ENCODE measurements around the gene RTN3. TPM values are rescaled to one million over a fixed set of nuclear protein-coding genes. Genes with fewer than 3 reads are reported as not detected.
A peak's percentile ranks its signal among the peaks of the same experiment; 100 is the strongest.

The RTN3 gene
- total RNA-seq, 1 donor from 2014 or later: 67.3 TPM

DNA sequence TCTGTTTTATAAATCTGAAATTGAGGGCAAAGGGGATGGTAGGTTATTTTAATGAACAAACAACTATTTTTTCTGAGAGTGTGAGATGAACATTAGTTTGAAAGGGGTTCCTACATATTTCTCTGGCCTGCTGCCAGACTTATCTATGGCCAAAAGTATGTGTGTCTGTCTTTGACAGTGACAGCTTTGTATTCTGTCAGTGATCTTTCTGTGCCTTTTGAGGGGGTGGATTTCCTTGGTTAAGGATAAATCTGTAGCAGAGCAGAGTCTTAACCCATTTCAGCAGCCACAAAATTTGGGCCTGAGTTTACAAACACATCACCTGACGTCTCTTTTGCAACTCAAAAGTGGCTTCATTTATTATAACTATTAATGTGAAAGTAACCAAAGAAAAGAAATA, 56.4 kb downstream of the RTN3 start:
- DNase-seq (ENCODE audit: low spot score): no peak

DNA sequence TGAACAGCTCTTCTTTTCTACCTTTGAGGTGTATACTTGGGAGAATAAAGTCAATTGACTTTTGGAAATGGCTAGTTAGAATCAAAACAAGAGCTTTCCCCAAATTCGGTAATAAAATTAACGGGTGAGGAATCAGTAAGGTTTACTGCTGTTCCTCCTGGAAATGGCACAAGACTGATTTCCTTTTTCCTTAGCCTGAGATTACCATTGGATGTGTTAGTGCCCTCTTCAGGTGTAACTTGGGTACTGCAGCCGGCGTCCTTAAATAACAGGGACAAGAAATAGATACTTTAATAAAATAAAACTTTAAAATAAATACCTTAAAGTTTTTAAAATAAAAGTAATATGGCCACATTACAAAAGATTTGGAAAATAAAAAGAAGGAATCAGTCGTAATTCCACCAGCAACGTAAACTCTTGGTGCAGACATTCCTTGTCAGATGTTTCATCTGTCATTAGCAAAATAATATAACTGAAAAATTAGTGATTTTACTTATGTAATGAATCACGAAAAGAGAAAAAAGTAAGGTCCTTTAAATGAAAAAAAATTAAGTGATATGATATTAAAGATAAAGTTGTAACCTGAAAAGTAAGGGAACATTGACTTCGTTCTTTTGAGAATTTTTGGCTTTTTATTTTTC, 57.5 kb downstream of the RTN3 start:
- DNase-seq (ENCODE audit: low spot score): peak; percentile 78

DNA sequence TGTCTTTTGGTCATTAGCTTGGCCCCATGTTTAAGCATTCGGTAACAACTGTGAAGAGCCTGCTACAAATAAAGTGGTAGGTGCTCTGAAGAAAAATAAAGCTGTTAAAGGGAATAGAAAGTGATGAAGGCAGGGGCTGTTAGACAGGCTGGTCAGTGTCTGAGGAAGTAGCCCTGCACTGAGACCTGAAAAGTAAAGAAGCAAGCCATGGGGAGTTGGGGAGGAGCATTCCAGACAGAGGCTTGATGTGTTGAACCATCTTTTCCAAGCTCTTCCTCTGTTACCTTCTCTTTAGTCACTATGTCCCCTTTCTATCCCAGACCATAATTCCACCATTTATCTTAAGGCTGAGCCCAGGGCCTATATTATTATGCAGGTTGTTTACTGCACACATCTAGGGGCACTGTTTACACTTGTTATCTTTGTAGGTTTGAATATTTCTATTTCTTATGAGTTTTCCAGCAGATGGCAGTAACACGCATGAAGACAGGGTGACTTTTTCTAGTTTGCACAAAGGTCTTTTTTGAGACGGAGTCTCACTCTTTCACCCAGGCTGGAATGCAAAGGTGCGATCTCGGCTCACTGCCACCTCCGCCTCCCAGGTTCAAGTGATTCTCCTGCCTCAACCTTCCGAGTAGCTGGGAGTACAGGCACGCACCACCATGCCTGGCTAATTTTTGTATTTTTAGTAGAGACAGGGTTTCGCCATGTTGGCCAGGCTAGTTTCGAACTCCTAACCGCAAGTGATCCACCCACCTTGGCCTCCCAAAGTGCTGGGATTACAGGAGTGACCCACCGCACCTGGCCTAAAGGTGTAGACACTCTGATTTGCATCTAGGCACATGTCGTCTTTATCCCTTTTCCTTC, 64.2 kb downstream of the RTN3 start:
- no peak for DNase-seq (ENCODE audit: low spot score)

DNA sequence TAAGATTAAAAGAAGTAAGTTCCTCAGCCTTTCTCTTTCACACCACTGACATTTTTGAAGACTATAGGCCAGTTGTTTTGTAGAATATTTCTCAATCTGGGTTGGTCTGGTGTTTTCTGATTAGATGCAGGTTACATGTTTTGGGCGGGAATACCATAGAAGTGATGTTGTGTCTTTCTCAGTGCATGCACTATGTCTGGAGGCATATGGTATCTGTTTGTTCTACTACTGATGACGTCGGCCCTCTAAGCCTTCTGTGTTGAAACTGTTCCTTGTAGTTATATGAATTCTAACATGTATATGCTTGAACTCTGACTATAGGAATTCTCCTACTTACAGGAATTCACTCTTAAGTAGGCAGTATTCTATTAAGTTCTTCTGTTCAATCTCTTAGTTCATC, 65.7 kb downstream of the RTN3 start:
- no peak for DNase-seq (ENCODE audit: low spot score)

DNA sequence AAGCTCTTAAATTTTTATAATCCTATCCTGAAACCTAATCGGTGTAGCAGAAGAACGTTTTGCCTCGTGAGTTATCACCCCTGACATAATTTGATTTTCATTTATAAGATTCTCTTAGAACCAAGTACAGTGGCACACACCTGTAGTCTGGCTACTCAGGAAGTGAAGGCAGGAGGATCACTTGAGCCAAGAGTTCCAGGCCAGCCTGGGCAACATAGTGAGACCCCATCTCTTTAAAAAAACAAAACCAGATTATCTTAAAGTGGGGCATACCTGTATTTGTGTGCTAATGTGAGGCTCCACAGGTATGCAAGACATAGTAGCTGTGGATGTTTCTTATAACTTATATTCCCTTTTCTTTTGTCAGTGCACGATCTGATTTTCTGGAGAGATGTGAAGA, 68.3 kb downstream of the RTN3 start:
- DNase-seq (ENCODE audit: low spot score): no peak

DNA sequence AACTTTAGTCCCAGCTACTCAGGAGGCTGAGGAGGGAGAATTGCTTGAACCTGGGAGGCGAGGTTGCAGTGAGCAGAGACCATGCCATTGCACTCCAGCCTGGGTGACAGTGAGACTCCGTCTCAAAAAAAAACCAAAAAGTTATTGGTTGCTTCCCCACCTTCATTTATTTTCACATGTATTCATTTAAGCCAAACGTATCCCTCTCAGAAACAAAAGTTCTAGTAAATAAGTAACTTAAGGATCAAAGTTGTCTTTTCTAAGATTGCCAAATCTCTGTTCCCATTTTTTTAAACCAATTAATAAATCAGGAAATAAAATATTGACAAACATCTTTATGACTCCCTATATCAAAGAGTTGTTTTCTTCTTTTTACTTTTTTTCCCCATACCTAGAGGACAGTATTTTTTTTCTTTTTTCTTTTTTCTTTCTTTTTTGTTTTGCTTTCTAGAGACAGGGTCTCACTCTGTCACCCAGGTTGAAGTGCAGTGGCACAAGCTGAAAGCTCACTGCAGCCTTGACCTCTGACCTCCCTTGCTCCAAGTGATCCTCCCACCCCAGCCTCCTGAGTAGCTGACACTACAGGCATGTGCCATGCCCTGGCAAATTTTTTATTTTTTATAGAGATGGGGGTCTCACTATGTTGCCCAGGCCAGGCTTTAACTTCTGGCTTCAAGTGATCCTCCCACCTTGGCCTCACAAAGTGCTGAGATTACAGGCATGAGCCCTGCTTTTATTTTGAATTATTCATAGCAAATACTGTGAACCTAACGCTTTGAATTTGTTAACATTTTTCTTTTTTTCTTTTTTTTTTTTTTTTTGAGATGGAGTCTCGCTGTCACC, 75.8 kb downstream of the RTN3 start:
- DNase-seq (ENCODE audit: low spot score): no peak

DNA sequence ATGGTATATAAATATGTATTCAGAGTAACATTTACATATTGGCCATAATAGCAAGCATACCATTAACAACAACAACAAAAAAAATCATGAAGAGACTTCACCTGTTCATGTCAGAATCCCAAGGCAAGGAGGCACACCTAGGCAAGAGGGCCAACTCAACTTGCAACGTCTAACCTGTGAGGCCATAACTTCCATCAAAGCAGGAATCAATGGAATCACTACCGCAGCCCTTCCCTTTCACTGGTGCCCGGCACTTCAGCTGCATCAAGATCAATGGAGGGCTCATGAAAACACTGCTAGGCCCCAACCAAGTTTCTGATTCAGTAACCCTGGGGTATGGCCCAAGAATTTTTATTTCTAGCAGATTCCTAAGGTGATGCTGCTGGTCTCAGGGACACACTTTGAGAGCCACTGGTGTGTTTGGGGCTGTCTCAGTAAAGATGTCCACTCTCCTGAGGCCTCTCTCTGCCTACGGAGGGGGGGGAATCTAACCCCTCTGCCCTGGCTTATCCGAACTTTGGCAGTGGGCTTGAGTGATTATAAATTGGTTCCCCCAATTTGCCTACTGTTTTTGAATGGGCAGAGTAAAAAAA, 79.3 kb downstream of the RTN3 start:
- DNase-seq (ENCODE audit: low spot score): no peak

DNA sequence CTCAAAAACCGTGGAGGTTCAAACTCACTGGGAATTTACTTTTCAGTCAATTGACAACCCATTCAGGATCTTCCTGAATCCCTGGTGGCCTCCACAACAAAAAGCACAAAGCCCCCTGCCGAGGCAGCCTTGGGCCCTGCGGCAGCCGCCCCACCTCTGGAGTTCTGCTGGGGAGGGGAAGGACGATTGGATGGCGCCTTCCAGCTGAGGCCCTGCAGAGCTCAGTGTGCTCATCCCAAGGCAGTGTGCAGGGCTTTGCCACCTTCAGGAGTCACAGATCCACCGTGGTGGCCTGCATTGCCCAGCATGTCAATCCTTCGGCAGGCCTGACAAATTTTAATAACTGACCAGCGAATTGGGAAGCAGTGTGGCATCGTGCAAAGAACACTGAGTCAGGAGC, 79.9 kb downstream of the RTN3 start:
- no peak for DNase-seq (ENCODE audit: low spot score)

DNA sequence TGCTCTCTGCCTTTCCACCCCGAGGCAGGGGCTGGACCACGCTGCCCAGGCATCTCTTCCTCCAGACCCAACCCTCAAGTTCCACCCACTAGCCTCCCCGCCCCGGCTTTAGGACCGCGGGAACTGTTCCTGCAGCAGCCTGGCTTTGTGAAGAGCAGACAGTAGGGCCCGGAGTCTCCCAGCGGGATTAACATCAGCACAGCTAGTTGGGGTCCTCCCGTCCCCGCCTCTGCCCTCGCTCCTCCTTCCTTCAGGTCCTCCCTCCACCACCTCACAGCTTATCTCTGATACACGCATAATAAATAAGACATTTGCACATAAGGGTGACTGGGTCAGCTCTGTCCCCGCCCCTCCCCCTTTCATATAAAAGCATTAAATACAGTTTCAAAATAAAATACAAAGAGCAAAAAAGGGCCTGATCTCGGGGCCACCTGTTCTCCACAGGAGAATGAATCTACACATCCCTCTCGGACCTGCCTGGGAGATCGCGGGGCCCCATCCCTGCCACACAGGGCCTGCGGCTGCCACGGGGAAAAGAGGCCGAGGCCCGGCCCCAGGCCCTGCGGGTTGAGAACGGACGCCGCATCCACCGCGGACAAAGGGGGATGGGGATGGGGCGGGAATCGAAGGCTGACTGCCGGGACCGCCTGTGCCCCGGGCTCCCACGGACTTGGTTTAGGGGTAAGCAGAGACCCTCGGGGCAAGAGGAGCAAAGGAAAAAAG, 80.8 kb downstream of the RTN3 start:
- no peak for DNase-seq (ENCODE audit: low spot score)

DNA sequence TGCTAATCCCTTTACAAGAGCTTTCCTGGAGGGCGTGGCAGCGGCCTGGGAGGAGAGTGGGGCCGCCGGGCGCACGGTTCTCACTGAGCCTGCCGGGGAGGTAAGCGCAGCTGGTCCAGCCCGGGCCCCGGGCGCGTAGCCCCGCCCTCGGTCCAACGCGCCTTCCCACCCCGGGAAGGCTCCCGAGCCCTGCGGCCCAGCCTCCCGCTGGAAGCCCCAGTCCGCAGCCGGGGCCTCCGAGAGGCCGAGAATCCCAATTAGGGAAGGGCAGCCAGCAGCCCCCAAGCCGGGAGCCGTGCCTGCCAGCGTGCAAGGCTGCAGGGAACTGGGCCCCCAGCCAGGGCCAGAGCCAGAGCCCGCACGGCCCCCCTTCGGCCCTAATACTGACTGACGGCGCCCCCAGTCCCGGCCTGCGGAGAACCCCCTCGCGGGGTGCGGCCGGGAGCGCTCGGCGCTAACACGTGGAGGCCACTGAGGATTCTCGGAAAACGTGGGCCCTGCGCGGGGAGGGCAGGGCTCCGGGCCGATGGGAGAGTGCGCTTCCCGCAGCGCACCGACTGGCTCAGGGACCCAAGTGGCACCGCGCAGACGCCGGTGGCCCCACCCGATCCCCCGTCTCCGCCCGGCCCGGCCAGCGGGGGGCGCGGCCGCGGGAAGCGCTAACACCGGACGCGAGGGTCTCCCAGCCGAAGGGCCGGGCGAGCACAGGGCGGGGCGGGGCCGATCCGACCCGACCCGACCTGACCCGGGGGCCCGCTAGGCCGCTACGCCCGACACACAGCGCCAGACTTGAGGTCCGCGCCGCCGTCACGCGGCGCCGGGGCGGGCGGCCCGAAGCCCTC, 81.6 kb downstream of the RTN3 start:
- no peak for DNase-seq (ENCODE audit: low spot score)

DNA sequence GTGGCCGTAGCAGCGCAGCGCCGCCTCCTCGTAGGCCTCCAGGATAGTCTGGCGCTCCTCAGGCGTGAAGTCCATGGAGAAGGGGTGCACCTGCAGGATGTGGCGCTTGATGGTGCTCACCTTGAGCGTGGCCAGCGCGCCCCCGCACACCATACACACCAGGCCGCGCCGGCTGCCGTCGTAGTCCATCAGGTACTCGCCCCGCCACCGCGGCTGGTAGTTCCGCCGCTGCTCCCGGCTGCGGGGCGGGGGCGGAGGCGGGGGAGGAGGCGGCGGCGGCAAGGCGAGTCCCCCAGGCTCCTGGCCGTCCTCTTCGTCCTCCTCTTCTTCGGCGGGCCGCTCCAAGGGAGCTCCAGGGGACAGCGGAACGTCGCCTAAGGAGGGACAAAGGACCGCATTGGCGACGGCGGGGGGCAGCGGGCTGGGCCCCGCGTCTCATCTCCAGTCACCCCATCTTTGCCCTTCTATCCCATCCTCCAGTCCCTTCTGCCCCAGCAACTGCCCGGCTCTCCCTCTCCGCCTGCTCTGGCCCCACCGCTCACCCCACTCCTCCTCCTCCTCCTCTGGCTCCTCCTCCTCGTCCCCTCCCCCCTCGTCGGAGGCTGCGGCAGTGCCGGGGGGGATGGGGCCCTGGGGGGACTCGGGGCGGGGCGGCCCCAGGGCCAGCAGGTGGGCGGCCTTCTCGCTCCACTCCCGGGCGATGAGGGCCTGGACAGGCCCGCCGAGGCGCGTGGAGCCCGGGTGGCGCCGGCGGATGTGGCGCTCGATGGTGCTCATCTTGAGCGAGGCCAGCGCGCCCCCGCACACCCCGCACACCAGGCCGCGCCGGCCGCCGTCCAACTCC, 82.4 kb downstream of the RTN3 start:
- DNase-seq (ENCODE audit: low spot score): no peak

DNA sequence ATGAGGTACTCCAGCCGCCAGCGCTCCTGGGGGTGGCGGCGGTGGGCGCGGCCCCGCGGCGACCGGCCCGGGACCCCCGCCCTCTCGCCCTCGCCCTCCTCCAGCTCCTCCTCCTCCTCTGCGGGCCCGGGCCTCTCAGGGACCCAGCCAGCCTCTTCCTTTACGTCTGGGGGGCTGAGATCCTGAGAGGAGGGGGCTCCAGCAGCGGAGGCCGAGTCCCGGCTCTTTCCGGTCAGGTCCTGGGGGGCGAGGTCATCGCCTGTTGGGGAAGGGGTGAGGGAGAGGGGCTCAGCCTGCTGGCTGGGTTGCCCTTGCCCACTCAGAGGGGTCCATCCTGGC, 83.0 kb downstream of the RTN3 start:
- no peak for DNase-seq (ENCODE audit: low spot score)

DNA sequence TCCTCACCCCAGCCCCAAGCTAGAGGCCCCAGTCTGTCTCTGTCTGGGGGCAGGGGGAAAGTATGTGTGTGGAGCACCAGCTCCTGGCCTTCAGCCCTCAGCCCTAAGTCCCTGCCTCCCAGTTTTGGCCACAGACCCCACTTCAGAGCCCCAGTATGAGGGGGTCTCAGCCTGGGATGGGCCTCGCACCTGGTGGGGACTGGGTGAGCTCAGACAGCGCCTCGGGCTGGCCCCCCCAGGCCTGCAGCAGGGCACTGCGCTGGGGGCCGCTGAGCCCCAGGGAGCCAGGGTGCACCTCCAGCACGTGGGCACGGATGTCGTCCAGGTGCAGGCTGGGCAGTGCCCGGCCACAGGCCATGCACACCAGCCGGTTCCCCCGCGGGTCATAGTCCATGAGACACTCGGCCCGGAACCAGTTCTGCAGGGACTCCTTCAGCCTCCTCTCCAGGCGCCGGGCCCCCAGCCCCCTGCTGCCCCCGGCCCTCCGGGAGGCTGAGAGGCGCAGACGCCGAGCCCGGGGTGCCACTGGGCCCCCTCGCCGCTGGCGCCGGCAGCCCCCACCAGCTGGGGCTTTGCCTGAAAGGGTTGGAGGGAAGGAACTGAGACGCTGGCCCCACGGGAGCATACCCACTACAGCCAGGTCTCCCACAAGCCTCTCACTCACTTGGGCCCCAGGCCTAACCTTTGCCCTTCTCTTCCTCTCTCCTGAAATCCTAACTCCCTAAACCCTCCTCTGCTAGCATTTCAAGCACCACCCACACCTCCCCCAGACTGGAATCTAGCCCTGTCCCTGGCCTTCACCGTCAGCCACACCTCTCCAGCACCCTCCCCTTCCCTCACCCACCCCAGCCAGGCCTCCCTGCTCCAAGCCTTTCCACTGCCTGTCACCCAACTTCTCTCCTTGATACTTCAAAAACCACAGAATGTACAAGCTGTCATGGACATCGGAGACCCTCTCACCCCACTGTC, 83.7 kb downstream of the RTN3 start:
- DNase-seq (ENCODE audit: low spot score): no peak

DNA sequence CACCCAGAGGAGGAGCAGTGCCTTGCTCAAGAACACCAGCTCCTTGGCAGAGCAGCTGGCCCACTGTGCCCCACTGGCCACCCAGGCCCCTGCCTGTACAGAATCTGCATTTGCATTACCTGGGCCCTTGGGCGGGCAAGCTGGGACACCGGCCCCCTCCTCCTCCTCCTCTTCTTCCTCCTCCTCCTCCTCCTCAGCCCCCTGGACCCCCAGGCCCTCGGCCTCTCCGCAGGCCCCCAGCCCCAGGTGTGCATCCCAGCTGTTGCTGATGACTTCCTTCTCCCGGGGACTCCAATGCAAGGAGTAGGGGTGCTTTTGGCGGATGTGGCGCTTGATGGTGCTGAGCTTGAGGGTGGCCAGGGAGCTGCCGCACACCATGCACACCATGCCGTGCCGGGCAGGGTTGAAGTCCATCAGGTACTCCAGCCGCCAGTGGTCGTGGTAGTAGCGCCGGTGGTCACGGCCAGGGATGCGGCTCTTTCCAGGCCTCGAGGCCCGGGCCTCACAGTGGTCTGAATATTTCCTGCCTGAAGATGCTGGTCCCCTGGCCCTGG, 84.5 kb downstream of the RTN3 start:
- no peak for DNase-seq (ENCODE audit: low spot score)

DNA sequence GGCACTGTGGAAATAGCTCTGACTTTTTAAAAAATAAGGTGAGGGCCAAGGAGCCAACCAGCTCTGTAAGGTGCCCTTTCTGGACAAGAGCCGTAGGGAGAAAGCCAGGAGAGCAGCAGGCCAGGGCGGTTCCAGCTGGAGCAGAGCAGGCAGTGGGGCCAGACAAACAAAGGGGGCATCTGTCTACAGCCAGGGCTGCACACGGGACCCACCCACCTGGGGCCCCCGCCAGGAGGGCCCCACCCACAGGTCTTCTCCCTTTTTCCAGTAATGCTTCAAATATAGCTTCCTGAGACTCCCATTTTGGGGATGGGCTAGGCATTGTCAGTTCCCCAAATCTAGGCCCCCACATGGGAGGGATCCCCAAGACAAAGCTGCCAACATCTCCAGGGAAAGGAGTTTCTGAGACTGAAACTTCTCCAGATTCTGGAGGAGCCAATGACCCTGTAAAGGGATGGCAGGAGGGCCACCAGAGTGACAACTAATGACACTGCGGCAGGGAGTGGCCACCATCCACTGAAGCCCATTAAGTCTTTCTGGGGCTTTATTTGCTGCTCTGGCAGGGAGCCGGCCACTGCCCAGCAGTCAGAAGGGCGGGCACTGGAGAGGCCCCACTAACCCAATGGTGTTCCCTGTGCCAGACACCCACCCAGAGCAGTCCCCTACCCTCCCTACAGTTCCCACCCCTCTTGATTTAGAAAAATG, 85.4 kb downstream of the RTN3 start:
- DNase-seq (ENCODE audit: low spot score): no peak

DNA sequence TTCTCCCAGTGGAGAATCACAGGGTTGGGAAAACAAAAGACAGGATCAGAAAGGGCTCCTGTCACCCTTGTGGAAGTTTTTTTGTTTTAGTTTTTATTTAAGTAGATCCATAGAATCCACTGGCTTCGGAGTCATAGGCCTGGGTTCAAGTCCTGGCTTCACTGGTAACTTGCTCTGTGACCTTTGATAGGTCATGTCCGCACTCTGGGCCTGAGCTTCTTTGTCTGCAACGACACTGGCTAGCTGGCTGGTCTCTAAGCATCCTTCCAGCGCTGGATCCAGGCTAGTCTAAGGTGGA, 85.9 kb downstream of the RTN3 start:
- no peak for DNase-seq (ENCODE audit: low spot score)

DNA sequence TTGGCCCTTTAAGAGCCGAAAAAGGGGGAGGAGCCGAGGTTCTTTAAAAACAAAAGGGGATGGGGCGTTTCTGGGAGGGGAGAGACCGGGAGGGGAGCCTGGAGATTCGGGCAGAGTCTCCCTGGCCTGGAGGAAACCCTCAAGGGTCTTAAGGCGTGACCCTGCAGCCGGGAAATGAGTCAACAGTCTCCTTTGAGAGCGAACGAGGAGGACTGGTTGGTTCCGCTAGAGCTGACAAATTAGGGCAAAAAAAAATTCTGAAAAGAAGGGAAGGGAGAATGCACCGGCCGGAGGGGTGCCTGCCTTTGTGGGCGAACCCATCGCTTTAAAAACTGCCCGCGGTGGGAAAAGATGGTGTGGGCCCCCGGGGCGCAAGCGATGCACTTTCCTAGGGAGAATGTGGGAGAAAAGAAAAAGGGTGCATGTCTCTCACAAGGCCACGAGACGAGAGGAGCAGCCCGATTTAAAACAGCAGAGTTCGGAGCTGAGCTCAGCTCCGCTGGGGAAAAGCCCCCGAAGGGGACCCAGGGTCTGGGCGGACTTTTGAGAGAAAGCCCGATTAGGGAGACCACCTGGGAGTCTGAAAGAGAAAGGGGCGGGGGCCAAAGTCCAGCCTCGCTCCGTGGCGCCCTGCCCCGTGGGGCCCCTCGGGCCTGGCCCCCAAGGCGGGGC, 86.4 kb downstream of the RTN3 start:
- no peak for DNase-seq (ENCODE audit: low spot score)

Measured in ureter (tissue), 1 donor.